Lung (tissue), 12 donors: Measurements from ENCODE around the gene SNED1. TPM values are rescaled to one million over a fixed set of nuclear protein-coding genes. Genes with fewer than 3 reads are reported as not detected.

ENCODE experiments used
- ATAC-seq: fragments of 200-7000 bp; cut with Tn5 transposase; one replicate; pipeline ENCODE4 v1.9.1; 2020; ENCODE audit warnings: moderate number of reproducible peaks; ENCODE audit not compliant: insufficient read depth, low FRiP score
- DNase-seq, 3 donors: peaks; one replicate each; pipeline ENCODE4 v3.0.0-alpha.2; 2013 to 2017
- H3K27ac ChIP-seq, 2 donors: one replicate each; pipeline ENCODE4 v1.5.1; 2013; ENCODE audit warnings: mild to moderate bottlenecking in 2 of 2, moderate library complexity in 2 of 2, control low read depth in 1 of 2, inconsistent platforms in 1 of 2, low read depth in 1 of 2, low read length in 1 of 2
- H3K27me3 ChIP-seq, 3 donors: one replicate each; pipeline ENCODE4 v1.5.1; 2013; ENCODE audit warnings: low read length in 2 of 3; ENCODE audit not compliant: control insufficient read depth in 3 of 3, insufficient read depth in 3 of 3
- H3K36me3 ChIP-seq, 4 donors: one replicate each; pipeline ENCODE4 v1.5.1; 2013; ENCODE audit warnings: low read length in 4 of 4, mild to moderate bottlenecking in 1 of 4, moderate library complexity in 1 of 4; ENCODE audit not compliant: control insufficient read depth in 4 of 4, insufficient read depth in 4 of 4
- H3K4me1 ChIP-seq, 5 donors: one replicate each; pipeline ENCODE4 v1.5.1; 2013; ENCODE audit warnings: low read length in 5 of 5, mild to moderate bottlenecking in 2 of 5, moderate library complexity in 1 of 5; ENCODE audit not compliant: control insufficient read depth in 5 of 5, insufficient read depth in 5 of 5
- H3K4me3 ChIP-seq: one replicate; pipeline ENCODE4 v1.5.1; 2013; ENCODE audit warnings: mild to moderate bottlenecking, control low read depth, moderate library complexity
- H3K9ac ChIP-seq, 2 donors: one replicate each; pipeline ENCODE4 v1.5.1; 2013; ENCODE audit warnings: low read length in 2 of 2, control low read depth in 1 of 2; ENCODE audit not compliant: insufficient read depth in 1 of 2
- H3K9me3 ChIP-seq, 4 donors: one replicate each; pipeline ENCODE4 v1.5.1; 2013; ENCODE audit warnings: low read length in 3 of 4, mild to moderate bottlenecking in 1 of 4, moderate library complexity in 1 of 4; ENCODE audit not compliant: control insufficient read depth in 4 of 4, insufficient read depth in 3 of 4
- WGBS, 2 donors: extraction: QIAGEN DNeasy Blood & Tissue Kit; methylation state at CpG; one replicate each; pipeline ENCODE4 v1.1.7; 2013; 5-methylcytosine and 5-hydroxymethylcytosine counted together
- polyA plus RNA-seq, 2 donors: library from polyadenylated mRNA; stranded (reverse); fragments of 200-250 nt; gene quantifications; one replicate each; pipeline ENCODE4 v1.2.1, GENCODE V29; 2013
- total RNA-seq, 2 donors: library from RNA; depleted of rRNA in 1 of 2; stranded (reverse); fragments of >200 nt in 1 of 2; gene quantifications; one replicate each; pipeline ENCODE4 v1.2.1, GENCODE V29; 2014 to 2021
- TF ChIP-seq, protein P1 (sequence below): IDR thresholded peaks from 2 replicates; pipeline ENCODE4 v1.5.1; 2012; ENCODE audit warnings: mild to moderate bottlenecking; ENCODE audit errors: control extremely low read depth, extremely low read depth
- donor health status: control.
- donor health status: control.
- donor health status: Bipolar disorder and iron deficiency.
- donor health status: healthy.
- donor health status: DM: yes; HTN: yes; CAD: no.

The SNED1 gene
- total and polyA plus RNA-seq, 4 donors, result 5.9 to 74.6 (median 34.7) TPM

DNA sequence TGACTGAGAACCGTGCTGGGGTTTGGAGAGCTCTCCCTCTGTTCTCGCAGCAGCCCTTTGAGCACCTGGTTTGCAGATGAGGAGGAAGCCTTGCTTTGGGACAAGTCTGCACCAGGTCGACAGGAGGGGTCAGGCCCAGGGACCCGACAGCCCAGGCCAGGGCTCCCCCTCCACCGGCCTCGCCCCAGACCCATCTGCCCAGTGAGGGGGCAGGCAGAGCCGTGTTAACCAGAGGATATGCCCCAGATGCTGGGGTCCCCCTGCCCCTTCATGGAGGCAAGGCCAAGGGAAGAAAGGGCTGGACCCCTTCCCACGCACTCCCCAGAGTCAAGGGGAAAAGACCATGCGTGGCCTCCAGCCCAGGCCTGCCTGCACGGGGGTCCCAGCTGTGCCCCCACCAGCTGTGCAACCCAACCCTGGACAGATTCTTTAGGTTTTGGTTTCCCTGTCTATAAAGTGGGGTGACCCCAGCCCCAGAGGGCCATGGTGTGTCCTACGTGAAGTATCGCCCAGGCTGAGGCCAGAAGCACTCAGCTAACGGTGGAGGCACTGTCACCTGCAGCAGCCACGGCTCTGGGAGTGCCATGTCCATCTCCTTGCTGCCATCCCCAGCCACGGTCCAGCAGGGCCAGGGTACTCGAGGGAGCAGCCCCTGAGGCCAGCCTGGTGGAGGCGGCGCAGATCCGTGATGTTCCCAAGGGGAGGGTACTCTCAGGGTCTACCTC lies 4.8 kb upstream of the SNED1 start:
- TF ChIP-seq, protein P1, sequence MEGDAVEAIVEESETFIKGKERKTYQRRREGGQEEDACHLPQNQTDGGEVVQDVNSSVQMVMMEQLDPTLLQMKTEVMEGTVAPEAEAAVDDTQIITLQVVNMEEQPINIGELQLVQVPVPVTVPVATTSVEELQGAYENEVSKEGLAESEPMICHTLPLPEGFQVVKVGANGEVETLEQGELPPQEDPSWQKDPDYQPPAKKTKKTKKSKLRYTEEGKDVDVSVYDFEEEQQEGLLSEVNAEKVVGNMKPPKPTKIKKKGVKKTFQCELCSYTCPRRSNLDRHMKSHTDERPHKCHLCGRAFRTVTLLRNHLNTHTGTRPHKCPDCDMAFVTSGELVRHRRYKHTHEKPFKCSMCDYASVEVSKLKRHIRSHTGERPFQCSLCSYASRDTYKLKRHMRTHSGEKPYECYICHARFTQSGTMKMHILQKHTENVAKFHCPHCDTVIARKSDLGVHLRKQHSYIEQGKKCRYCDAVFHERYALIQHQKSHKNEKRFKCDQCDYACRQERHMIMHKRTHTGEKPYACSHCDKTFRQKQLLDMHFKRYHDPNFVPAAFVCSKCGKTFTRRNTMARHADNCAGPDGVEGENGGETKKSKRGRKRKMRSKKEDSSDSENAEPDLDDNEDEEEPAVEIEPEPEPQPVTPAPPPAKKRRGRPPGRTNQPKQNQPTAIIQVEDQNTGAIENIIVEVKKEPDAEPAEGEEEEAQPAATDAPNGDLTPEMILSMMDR, result no peak
- 87 to 94% methylated on average over 19 of the region's 19 CpGs for WGBS, 2 donors
- H3K9ac ChIP-seq, result no peak overlapping the region
- DNase-seq, result peak in 1 of 3 donors; percentile 9
- peaks cover 0 to 57% (median 33%) of the 10 kb centered on the region in 5 donors for H3K4me1 ChIP-seq
- H3K27me3 ChIP-seq, result no peaks in the 10 kb centered on the region
- H3K36me3 ChIP-seq, result no peaks in the 10 kb centered on the region
- no peak for ATAC-seq
- no peak overlapping the region for H3K4me3 ChIP-seq
- no peaks in the 10 kb centered on the region for H3K9me3 ChIP-seq
- no peak overlapping the region for H3K27ac ChIP-seq

DNA sequence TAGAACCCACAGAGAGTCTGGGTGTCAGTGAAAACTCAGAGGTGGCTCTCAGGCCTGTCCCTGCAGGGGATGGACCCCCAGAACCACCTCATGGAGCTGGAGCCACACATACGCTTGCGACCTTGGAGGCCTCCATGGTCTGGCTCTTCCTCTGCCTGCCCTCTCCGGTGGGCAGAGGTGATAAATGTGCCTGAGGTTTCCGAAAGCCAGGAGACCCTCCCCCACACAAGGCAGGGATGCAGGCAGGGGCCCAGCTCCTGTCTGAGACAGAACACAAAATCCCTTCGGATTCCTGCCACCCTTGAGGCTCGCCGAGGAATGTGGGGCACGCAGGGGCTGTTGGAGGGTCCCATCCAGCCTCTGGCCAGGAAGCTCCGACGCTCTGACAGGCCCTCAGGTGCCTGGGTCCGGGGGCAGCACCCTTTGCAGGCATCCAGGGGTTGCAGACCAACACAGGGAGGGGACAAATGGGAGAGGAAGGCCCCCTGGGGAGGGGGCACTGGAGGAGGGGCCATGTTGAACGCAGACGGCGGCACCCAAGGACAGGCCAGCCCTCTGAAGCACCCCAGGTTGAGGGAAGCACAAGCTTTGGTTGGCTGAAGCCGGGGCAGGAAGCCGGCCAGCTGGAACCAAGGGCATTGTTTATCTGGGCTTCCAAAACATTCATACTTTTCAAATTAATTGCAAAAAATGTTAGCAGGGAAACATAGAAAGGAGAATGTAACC lies 4.1 kb upstream of the SNED1 start:
- TF ChIP-seq, protein P1, result no peak
- H3K9me3 ChIP-seq, result no peaks in the 10 kb centered on the region
- H3K27ac ChIP-seq, result no peak overlapping the region
- ATAC-seq, result no peak
- peak; percentile 80 to 89 (median 86) for DNase-seq
- no peaks in the 10 kb centered on the region for H3K36me3 ChIP-seq
- no peak overlapping the region for H3K4me3 ChIP-seq
- no peak overlapping the region for H3K9ac ChIP-seq
- H3K27me3 ChIP-seq, result no peaks in the 10 kb centered on the region
- WGBS, 2 donors, result 75 to 80% methylated on average over 16 of the region's 16 CpGs
- peaks cover 0 to 57% (median 33%) of the 10 kb centered on the region in 5 donors for H3K4me1 ChIP-seq

DNA sequence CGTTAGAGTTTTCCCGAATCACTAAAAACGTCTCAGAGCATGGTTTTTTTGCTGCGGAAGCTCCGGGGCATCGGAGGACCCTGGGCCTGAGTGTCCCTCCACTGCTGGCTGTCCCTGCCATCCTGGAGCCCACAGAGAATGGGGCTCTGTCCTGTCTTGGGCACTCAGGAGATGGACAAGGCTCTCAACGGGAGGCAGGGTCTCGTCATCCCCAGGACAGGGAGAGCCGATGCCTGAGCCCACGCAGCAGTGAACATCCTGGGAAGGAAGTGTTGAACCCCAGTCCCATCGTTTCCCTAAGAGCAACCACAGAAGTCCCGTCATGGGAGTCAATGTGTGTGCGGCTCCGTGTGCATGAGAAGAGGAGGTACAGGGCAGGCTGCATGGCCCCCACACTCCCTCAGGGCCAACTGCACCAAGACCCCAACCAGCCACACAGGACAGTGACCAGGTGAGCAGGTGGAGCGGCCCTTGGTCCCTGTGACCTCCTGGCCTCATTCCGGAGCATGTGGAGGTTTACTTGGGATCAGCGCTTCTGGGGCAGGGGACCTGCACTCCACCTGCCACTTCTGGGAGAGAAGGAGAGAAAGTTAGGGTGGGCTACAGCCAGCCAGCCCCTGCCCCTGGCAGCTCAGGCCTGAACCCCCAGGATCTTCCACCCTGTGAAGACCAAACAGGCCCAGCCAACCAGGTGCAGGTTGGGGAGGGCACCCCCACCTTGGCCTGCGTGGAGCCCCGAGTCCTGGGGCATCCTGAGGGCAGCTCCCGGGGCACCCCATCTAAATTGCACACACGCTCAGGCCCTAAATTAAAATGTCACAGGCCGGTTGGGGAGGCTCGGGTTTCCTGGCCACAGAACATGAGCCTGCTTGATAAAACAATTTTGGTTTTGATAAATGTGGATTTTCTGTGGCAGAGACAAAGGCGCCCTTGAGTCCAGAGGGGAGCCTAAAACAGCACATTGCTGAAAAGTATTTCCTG lies 3.1 kb upstream of the SNED1 start:
- no peaks in the 10 kb centered on the region for H3K27me3 ChIP-seq
- H3K4me3 ChIP-seq, result no peak overlapping the region
- 63 to 77% methylated on average over 24 of the region's 24 CpGs for WGBS, 2 donors
- no peak for DNase-seq
- no peak overlapping the region for H3K9ac ChIP-seq
- peaks cover 0 to 5% (median 2%) of the 10 kb centered on the region in 4 donors for H3K36me3 ChIP-seq
- TF ChIP-seq, protein P1, result no peak
- H3K4me1 ChIP-seq, result peaks cover 0 to 66% (median 43%) of the 10 kb centered on the region in 5 donors
- no peaks in the 10 kb centered on the region for H3K9me3 ChIP-seq
- no peak overlapping the region for H3K27ac ChIP-seq
- ATAC-seq, result no peak
